Posterior cingulate gyrus (tissue), 11 donors: ENCODE results near the gene ERI3.
A peak's percentile ranks its signal among the peaks of the same experiment; 100 is the strongest.

Source experiments
- DNase-seq, 10 donors: peaks; one replicate each; pipeline versions ENCODE4 v3.0.0 to v3.0.0-alpha.2; 2020 to 2021; ENCODE audit warnings: mixed read lengths in 3 of 10
- intact Hi-C: fragments of 100-400 bp; cut with DNase I; formaldehyde crosslinking; loops from one replicate; pipeline ENCODE4 v1.15.1; 2023

The ERI3 gene, protein sequence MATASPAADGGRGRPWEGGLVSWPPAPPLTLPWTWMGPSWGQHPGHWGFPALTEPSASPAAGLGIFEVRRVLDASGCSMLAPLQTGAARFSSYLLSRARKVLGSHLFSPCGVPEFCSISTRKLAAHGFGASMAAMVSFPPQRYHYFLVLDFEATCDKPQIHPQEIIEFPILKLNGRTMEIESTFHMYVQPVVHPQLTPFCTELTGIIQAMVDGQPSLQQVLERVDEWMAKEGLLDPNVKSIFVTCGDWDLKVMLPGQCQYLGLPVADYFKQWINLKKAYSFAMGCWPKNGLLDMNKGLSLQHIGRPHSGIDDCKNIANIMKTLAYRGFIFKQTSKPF

DNA sequence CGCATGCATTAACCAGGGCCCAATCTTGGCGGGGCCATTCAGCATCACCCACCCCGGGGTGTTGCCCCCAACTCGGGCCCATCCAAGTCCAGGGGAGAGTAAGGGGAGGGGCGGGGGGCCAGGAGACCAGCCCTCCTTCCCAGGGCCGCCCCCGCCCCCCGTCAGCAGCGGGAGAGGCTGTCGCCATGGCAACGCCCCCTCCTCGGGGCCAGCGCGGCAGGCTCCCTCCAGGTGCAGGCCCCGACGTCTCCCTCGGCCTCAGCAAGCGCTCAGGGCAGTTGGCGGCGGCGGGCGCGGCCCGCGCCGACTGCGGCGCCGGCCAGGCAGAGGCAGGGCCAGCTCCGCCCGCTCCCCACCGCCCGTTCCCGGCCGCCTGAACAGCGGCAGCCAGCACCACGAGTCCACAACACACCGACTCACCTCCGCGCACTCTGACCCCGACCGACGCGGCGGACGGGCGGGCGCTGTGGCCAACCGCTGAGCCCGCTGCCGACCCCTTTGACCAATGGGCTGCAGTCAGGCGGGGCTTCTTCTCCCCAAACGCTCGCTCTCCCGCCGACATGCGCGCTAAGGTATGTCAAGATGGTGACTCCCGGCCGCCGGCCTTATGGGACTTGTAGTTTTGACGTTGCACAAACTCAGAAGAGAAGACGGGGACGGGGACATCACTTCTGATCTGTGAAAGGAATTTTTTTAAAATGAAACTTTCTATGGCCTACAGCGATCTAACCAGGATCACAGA is at the start of gene ERI3:
Gene ERI3, minus strand, starts transcription at position 418 of the 742 bp plus-strand sequence. Its CDS starts 231 bp downstream, at position 187.
- peak; percentile 97 to 100 (median 99) for DNase-seq
- intact Hi-C loops, result no loop called here

GRCh38 chr1:44401256-44402228 is 46.5 kb upstream of the ERI3 start:
- DNase-seq, result no peak
- intact Hi-C loops, result loop anchor here (10.0 kb wide), 1 partner anchor 243 kb away; no protein-coding TSS in a partner anchor

GRCh38 chr1:44390277-44390676 is 35.2 kb upstream of the ERI3 start:
- no peak for DNase-seq
- intact Hi-C loops, result no loop called here

DNA sequence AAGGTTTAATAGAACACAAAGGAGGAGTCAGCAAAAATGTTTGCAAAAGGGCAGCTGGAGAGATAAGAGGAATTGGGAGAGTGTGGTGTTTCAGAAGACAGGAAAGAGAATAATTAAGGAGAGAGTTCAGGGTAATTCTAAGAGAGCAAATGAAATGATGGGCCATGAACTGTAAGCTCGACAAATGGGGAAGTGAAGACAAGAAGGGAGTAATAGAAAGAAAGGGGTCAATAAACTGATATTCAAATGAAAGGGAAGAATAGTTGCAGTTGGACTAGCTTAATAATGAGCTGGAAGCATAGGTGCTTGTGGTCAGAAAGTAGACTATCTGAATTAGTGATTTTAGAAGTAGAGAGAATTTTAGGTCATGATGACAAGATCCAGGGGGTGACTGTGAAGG is 34.4 kb upstream of the ERI3 start:
- intact Hi-C loops, result no loop called here
- DNase-seq, result no peak

- intact Hi-C loops, result no loop called here
- DNase-seq, result no peak
Observed at GRCh38 chr1:44388551-44388950, 33.5 kb upstream of the ERI3 start.

DNA sequence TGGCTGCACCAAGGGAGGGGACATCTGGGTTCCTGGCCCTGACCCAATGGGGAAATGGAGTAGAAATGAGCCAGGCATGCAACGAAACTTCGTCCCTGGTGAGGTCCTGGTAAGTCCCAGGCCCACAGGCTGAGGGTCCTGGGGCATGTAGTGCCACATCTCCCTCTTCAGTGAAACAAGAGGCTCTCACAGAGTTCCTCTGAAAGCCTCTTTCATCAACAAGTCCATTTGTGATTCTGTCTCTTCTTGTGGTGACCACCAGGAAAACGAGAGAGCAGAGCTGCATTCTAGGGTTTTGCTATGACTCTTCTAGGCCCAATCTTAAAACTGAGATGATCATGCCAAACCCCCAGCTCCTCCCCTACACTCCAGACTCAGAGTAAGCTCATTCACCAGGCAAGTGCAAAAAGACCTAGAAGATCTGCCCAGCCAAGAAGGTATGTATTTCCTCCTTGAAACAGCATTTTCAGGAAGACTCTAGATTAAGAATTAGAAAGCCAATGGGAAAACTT is 25.7 kb upstream of the ERI3 start:
- intact Hi-C loops, result no loop called here
- DNase-seq, result peak in 1 of 10 donors; percentile 4

- DNase-seq, result peak in 7 of 10 donors; percentile 11 to 86 (median 64)
- intact Hi-C loops, result loop anchor here (2.0 to 5.0 kb wide), 2 partner anchors 217 to 274 kb away; no protein-coding TSS in a partner anchor
Observed at GRCh38 chr1:44377925-44378784, 23.1 kb upstream of the ERI3 start.

DNA sequence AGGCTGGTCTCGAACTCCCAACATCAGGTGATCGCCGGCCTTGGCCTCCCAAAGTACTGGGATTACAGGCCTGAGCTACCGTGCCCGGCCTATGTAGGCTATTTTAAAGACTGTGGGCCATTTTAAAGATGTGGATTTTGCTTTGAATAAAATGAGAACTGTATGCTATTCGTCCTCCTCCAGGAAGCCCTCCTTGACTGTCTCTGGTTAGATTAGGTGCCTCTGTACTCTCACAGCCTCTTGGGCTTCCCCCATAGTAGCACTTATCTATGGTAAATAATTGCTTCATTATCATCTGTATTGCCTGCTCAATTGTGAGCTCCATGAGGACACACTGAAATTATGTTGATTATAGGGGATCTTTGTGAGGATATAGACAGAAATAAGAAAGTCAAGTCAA is 20.5 kb upstream of the ERI3 start:
- DNase-seq, result no peak
- intact Hi-C loops, result loop anchor here (5.0 kb wide), 1 partner anchor 277 kb away; no protein-coding TSS in a partner anchor

GRCh38 chr1:44371206-44371605 is 16.1 kb upstream of the ERI3 start:
- intact Hi-C loops, result no loop called here

GRCh38 chr1:44368471-44369151 is 13.6 kb upstream of the ERI3 start:
- no peak for DNase-seq
- intact Hi-C loops, result no loop called here

More at GRCh38 chr1:44371206-44371605, 16.1 kb upstream of the ERI3 start:
- DNase-seq, result no peak

- no peak for DNase-seq
- intact Hi-C loops, result no loop called here
Observed at GRCh38 chr1:44367944-44368343, 12.9 kb upstream of the ERI3 start.

GRCh38 chr1:44366371-44366975 is 11.4 kb upstream of the ERI3 start:
- no peak for DNase-seq
- intact Hi-C loops, result no loop called here

DNA sequence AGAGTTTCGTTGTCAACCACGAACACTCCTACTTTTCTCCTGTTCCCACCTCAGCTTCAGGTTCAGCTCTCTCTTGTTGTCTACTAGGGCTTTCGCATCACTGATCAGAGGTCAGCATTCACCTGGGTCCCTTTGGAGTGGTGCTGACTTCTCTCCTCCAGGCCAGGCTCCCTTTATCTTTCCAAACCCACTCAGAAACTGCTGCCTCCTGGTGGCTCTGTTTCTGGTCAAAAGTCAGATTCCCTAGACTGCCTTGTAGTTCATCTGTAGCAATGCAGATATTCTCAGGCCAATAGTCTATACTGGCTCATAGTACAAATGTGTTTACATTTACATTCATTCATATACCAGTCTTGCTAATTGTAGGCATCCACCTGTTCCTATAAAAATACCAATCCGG is 6.4 kb upstream of the ERI3 start:
- no peak for DNase-seq
- intact Hi-C loops, result no loop called here

DNA sequence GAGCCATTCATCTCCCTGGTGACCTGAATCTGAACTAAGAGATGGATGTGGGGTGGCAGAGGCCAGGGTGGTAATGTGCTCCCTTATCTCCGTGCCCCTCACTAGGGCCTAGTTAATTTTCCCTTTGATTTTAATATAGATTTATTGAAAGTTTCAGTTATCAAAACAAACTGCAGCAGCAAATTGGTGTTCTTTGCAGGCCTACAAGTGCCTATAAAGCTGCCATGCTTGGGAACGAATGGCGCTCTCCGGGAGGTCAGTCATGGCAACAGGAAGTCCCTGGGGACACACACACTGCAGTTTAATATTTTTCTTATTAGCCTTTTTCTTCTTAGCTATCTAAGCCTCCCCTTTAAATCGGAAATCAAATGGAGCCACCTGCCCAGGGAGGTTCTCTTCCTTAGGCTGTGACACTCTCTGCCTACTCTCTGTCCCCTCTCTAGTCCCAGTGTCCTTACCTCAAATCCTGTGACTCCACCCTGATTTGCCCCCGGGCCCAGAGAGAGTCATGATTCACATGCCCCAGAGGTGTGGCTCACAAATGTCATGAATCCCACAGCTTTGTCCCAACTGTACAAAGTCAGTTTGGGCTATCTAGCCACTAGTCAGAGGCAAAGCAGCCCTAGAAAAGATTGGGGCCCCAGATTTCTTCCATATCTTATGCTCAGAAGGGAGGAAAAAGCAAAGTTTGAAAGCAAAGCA is 4.3 kb upstream of the ERI3 start:
- DNase-seq, result no peak
- intact Hi-C loops, result no loop called here

DNA sequence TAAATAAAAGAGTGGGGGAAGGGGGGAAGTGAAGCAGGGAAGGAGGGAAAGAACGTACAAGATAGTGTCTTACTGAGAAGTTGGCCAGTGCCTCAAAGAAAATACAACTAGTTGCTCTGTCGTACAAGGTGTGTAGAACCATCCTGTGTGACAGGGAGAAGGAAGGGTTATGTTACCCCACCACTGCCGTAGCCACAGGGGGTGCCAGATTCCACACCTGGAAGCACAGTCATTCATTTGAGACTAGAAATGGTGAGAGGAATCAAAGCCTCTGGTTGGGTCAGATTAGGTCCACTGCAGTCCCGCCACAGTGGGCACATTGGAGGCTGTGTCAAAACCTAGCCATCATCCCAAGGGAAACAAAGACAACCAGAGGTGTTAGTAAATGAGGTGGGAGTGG is 2.7 kb upstream of the ERI3 start:
- DNase-seq, result no peak
- intact Hi-C loops, result no loop called here

GRCh38 chr1:44355582-44356305 is 687 bp upstream of the ERI3 start:
- no peak for DNase-seq
- intact Hi-C loops, result no loop called here

- no peak for DNase-seq
- intact Hi-C loops, result no loop called here
Observed at GRCh38 chr1:44354268-44354839, 703 bp downstream of the ERI3 start.
